ENCODE measurements around the gene CRTC1.
"Not testable (repeated sequence)": the region's sequence is repeated elsewhere in the genome, so short reads cannot be mapped to it uniquely, and the experiment has no call there.

CRTC1 gene

GRCh38 chr19:18726846-18727245 is 43.4 kb downstream of the CRTC1 start:
- Histone ChIP-seq H3K4me3 (ENCODE audit: low read length) (no peak overlapping the region), H3K27ac (ENCODE audit: low read depth, low read length) (no peak overlapping the region), H3K36me3 (ENCODE audit: control insufficient read depth, low read length) (no peaks in the 10 kb centered on the region), H3F3A (ENCODE audit: control insufficient read depth, insufficient read depth) (no peaks in the 10 kb centered on the region), H3K79me2 (ENCODE audit: control insufficient read depth, low read length) (no peaks in the 10 kb centered on the region), H4K20me1 (ENCODE audit: control insufficient read depth, insufficient read depth, low read depth, low read length) (no peaks in the 10 kb centered on the region), H3K27me3 (ENCODE audit: control insufficient read depth, low read length) (no peaks in the 10 kb centered on the region), H3K9me2 (replicated peaks; ENCODE audit: control insufficient read depth, low read length) (no peaks in the 10 kb centered on the region), H3K9me3 (ENCODE audit: control insufficient read depth, insufficient read depth, low read length) (no peaks in the 10 kb centered on the region), H3K4me2 (ENCODE audit: low read length) (no peak overlapping the region), H3K4me1 (ENCODE audit: control insufficient read depth, low read length) (no peaks in the 10 kb centered on the region)
- no peak for TF ChIP-seq CTCF (IDR thresholded peaks at IDR 0.05; ENCODE audit: low read depth, low read length, poor library complexity, severe bottlenecking)
- TF ChIP-seq EZH2phosphoT487 (IDR thresholded peaks at IDR 0.05; ENCODE audit: borderline replicate concordance, low read length) = no peak

GRCh38 chr19:18727602-18728001 is 44.1 kb downstream of the CRTC1 start:
- H3K4me3 ChIP-seq (ENCODE audit: low read length); H3K79me2 ChIP-seq (ENCODE audit: control insufficient read depth, low read length); H3K4me2 ChIP-seq (ENCODE audit: low read length); H3K9me2 ChIP-seq (replicated peaks; ENCODE audit: control insufficient read depth, low read length); H4K20me1 ChIP-seq (ENCODE audit: control insufficient read depth, insufficient read depth, low read depth, low read length); H3F3A ChIP-seq (ENCODE audit: control insufficient read depth, insufficient read depth); H3K36me3 ChIP-seq (ENCODE audit: control insufficient read depth, low read length); H3K9me3 ChIP-seq (ENCODE audit: control insufficient read depth, insufficient read depth, low read length); H3K27me3 ChIP-seq (ENCODE audit: control insufficient read depth, low read length); H3K4me1 ChIP-seq (ENCODE audit: control insufficient read depth, low read length); H3K27ac ChIP-seq (ENCODE audit: low read depth, low read length): not testable (repeated sequence)

GRCh38 chr19:18729933-18730530 is 46.6 kb downstream of the CRTC1 start:
- Histone ChIP-seq H3K4me3 (ENCODE audit: low read length) (no peak overlapping the region), H3K9me2 (replicated peaks; ENCODE audit: control insufficient read depth, low read length) (no peaks in the 10 kb centered on the region), H4K20me1 (ENCODE audit: control insufficient read depth, insufficient read depth, low read depth, low read length) (no peaks in the 10 kb centered on the region), H3K27me3 (ENCODE audit: control insufficient read depth, low read length) (no peaks in the 10 kb centered on the region), H3K9me3 (ENCODE audit: control insufficient read depth, insufficient read depth, low read length) (no peaks in the 10 kb centered on the region), H3F3A (ENCODE audit: control insufficient read depth, insufficient read depth) (no peaks in the 10 kb centered on the region), H3K4me2 (ENCODE audit: low read length) (no peak overlapping the region), H3K4me1 (ENCODE audit: control insufficient read depth, low read length) (no peaks in the 10 kb centered on the region), H3K27ac (ENCODE audit: low read depth, low read length) (no peak overlapping the region), H3K36me3 (ENCODE audit: control insufficient read depth, low read length) (no peaks in the 10 kb centered on the region), H3K79me2 (ENCODE audit: control insufficient read depth, low read length) (no peaks in the 10 kb centered on the region)
- no peak for TF ChIP-seq CTCF (IDR thresholded peaks at IDR 0.05; ENCODE audit: low read depth, low read length, poor library complexity, severe bottlenecking)
- no peak for TF ChIP-seq EZH2phosphoT487 (IDR thresholded peaks at IDR 0.05; ENCODE audit: borderline replicate concordance, low read length)

GRCh38 chr19:18730885-18731513 is 47.5 kb downstream of the CRTC1 start:
- H3K79me2 ChIP-seq (ENCODE audit: control insufficient read depth, low read length) = no peaks in the 10 kb centered on the region
- no peaks in the 10 kb centered on the region for H3K36me3 ChIP-seq (ENCODE audit: control insufficient read depth, low read length)
- TF ChIP-seq CTCF (IDR thresholded peaks at IDR 0.05; ENCODE audit: low read depth, low read length, poor library complexity, severe bottlenecking) = no peak
- no peak for TF ChIP-seq EZH2phosphoT487 (IDR thresholded peaks at IDR 0.05; ENCODE audit: borderline replicate concordance, low read length)
- H3K9me2 ChIP-seq (replicated peaks; ENCODE audit: control insufficient read depth, low read length) = no peaks in the 10 kb centered on the region
- H3K4me3 ChIP-seq (ENCODE audit: low read length) = no peak overlapping the region
- no peaks in the 10 kb centered on the region for H4K20me1 ChIP-seq (ENCODE audit: control insufficient read depth, insufficient read depth, low read depth, low read length)
- H3K4me1 ChIP-seq (ENCODE audit: control insufficient read depth, low read length) = no peaks in the 10 kb centered on the region
- H3K27me3 ChIP-seq (ENCODE audit: control insufficient read depth, low read length) = no peaks in the 10 kb centered on the region
- no peak overlapping the region for H3K27ac ChIP-seq (ENCODE audit: low read depth, low read length)
- H3K9me3 ChIP-seq (ENCODE audit: control insufficient read depth, insufficient read depth, low read length) = no peaks in the 10 kb centered on the region
- no peak overlapping the region for H3K4me2 ChIP-seq (ENCODE audit: low read length)
- no peaks in the 10 kb centered on the region for H3F3A ChIP-seq (ENCODE audit: control insufficient read depth, insufficient read depth)

Data from DOHH2 (cell line).